IPS DF 19.7 (cell line): ENCODE data around the gene CAPN13.

Experiments
- DNase-seq: peaks from one replicate; pipeline ENCODE4 v3.0.0-alpha.2; 2013; ENCODE audit warnings: low read depth, low spot score

Gene CAPN13

GRCh38 chr2:30789670-30790210 lies 17.5 kb downstream of the CAPN13 start:
- DNase-seq = no peak

GRCh38 chr2:30786923-30787685 lies 20.1 kb downstream of the CAPN13 start:
- no peak for DNase-seq

- DNase-seq = no peak
Observed at GRCh38 chr2:30784682-30785081, 22.6 kb downstream of the CAPN13 start.

- DNase-seq = no peak
Observed at GRCh38 chr2:30781961-30782533, 25.2 kb downstream of the CAPN13 start.

GRCh38 chr2:30781451-30781850 lies 25.8 kb downstream of the CAPN13 start:
- DNase-seq = no peak

- no peak for DNase-seq
Observed at GRCh38 chr2:30780776-30781330, 26.4 kb downstream of the CAPN13 start.

- no peak for DNase-seq
Observed at GRCh38 chr2:30778611-30779010, 28.6 kb downstream of the CAPN13 start.

- no peak for DNase-seq
Observed at GRCh38 chr2:30777661-30778505, 29.4 kb downstream of the CAPN13 start.

GRCh38 chr2:30776831-30777635 lies 30.2 kb downstream of the CAPN13 start:
- DNase-seq = no peak

- no peak for DNase-seq
Observed at GRCh38 chr2:30775833-30776232, 31.4 kb downstream of the CAPN13 start.

GRCh38 chr2:30772021-30772705 lies 35.1 kb downstream of the CAPN13 start:
- no peak for DNase-seq

GRCh38 chr2:30770816-30771576 lies 36.2 kb downstream of the CAPN13 start:
- no peak for DNase-seq

- no peak for DNase-seq
Observed at GRCh38 chr2:30769891-30770462, 37.3 kb downstream of the CAPN13 start.

- no peak for DNase-seq
Observed at GRCh38 chr2:30769481-30769780, 37.8 kb downstream of the CAPN13 start.

GRCh38 chr2:30768708-30769480 lies 38.4 kb downstream of the CAPN13 start:
- DNase-seq = no peak

GRCh38 chr2:30768036-30768686 lies 39.1 kb downstream of the CAPN13 start:
- DNase-seq = no peak

GRCh38 chr2:30766666-30767065 lies 40.6 kb downstream of the CAPN13 start:
- no peak for DNase-seq

- DNase-seq = no peak
Observed at GRCh38 chr2:30765876-30766470, 41.3 kb downstream of the CAPN13 start.
